Adrenal gland (tissue), 12 donors: Measurements from ENCODE around the gene EMID1. TPM values are rescaled to one million over a fixed set of nuclear protein-coding genes. Genes with fewer than 3 reads are reported as not detected.

Experiments used
- DNase-seq, 7 donors: peaks; one replicate each; pipeline ENCODE4 v3.0.0-alpha.2; 2019 to 2020
- H3K27ac ChIP-seq, 5 donors: fragments of 200-600 bp; sonication (generic) in 4 of 5; 1 replicate in 3 of 5; 2 replicates in 2 of 5; pipeline versions ENCODE4 v1.5.1 to v1.8.0; 2016 to 2020; ENCODE audit warnings: mild to moderate bottlenecking in 1 of 5
- H3K27me3 ChIP-seq: fragments of 200-600 bp; 2 replicates; pipeline ENCODE4 v1.8.0; 2021
- H3K36me3 ChIP-seq, 2 donors: fragments of 200-600 bp; replicated peaks in 1 of 2; 1 replicate in 1 of 2; 2 replicates in 1 of 2; pipeline versions ENCODE4 v1.5.1 to v1.8.0; 2018 to 2022
- H3K4me1 ChIP-seq, 2 donors: fragments of 200-600 bp; replicated peaks in 1 of 2; 1 replicate in 1 of 2; 2 replicates in 1 of 2; pipeline versions ENCODE4 v1.5.1 to v1.8.0; 2018 to 2021
- H3K4me3 ChIP-seq, 4 donors: fragments of 200-600 bp; sonication (generic) in 3 of 4; one replicate each; pipeline ENCODE4 v1.5.1; 2016 to 2018
- H3K9me3 ChIP-seq, 3 donors: fragments of 200-600 bp; sonication (generic) in 1 of 3; replicated peaks in 1 of 3; 1 replicate in 2 of 3; 2 replicates in 1 of 3; pipeline versions ENCODE4 v1.5.1 to v1.8.0; 2016 to 2021
- POLR2A ChIP-seq, 2 donors: fragments of 450-650 bp; IDR thresholded peaks; one replicate each; pipeline ENCODE4 v1.6.1; 2017; ENCODE audit warnings: antibody characterized with exemption in 2 of 2, mild to moderate bottlenecking in 2 of 2, moderate library complexity in 1 of 2
- WGBS, 4 donors: extraction: QIAGEN DNeasy Blood & Tissue Kit in 2 of 4; methylation state at CpG; one replicate each; pipeline versions ENCODE4 v1.1.5 to v1.1.7; 2013 to 2017; 5-methylcytosine and 5-hydroxymethylcytosine counted together
- intact Hi-C, 2 donors: fragments of 100-400 bp; cut with DNase I; formaldehyde crosslinking; loops; one replicate each; pipeline versions ENCODE4 v1.14.1 to v1.15.0; 2022 to 2023
- polyA plus RNA-seq, 3 donors: library from polyadenylated mRNA; stranded (reverse); fragments of 200-250 nt in 2 of 3; fragments of 350-450 nt in 1 of 3; fragmentation: Illumina TruSeq in 1 of 3; extraction: RNeasy Lipid Tissue Mini Kit (QIAGEN cat#74804) in 1 of 3; gene quantifications; one replicate each; pipeline ENCODE4 v1.2.3, GENCODE V29; 2013 to 2014
- total RNA-seq, 9 donors: library from RNA; depleted of rRNA in 4 of 9; stranded (reverse); fragments of >200 nt in 4 of 9; fragments of 120-200 nt in 1 of 9; fragmentation: NEBNext Ultra II Directional in 1 of 9; extraction: Animal tissue kit (Norgen Biotek cat#: 25700) in 1 of 9; gene quantifications; one replicate each; pipeline versions ENCODE4 v1.1.0 to v1.2.4, GENCODE V29; 2013 to 2023
- TF ChIP-seq, protein P1 (sequence below), 6 experiments: fragments of 450-650 bp in 4 of 6; fragments of 200-600 bp in 2 of 6; sonication (generic) in 1 of 6; IDR thresholded peaks; 1 replicate in 5 of 6; 2 replicates in 1 of 6; pipeline versions ENCODE4 v1.5.1 to v1.8.0; 2016 to 2021; ENCODE audit warnings: antibody characterized with exemption in 6 of 6, mild to moderate bottlenecking in 2 of 6, moderate library complexity in 1 of 6
- donor health status: healthy with polysubstance abuse.
- donor health status: Bipolar disorder and iron deficiency.
- donor health status: DM: yes; HTN: yes; CAD: no.
- donor health status: DM: no; HTN: no; CAD: no.
- donor health status: DM: no; HTN: no; CAD: no.
- donor health status: DM: yes; HTN: yes; CAD: no.

EMID1 gene
- total and polyA plus RNA-seq, 12 donors, result 2.5 to 70.9 (median 38.7) TPM

DNA sequence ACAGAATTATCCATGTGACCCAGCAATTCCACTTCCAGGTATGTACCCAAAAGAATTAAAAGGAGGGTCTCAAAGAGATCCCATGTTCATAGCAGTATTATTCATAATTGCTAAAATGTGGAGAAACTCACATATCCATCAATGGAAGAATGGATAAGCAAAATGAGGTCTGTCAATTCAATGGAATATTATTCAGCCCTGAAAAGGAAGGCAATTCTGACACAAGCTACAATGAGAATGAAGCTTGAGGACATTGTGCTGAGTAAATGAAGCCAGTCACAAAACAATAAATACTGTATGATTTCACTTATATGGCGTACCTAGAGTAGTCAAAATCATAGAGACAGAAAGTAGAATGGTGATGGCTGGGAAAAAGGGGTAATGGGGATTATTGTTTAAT lies 19.4 kb upstream of the EMID1 start:
- DNase-seq, result no peak
- 91 to 100% (median 96%) methylated on average over 1 of the region's 1 CpG for WGBS, 4 donors
- TF ChIP-seq, protein P1, sequence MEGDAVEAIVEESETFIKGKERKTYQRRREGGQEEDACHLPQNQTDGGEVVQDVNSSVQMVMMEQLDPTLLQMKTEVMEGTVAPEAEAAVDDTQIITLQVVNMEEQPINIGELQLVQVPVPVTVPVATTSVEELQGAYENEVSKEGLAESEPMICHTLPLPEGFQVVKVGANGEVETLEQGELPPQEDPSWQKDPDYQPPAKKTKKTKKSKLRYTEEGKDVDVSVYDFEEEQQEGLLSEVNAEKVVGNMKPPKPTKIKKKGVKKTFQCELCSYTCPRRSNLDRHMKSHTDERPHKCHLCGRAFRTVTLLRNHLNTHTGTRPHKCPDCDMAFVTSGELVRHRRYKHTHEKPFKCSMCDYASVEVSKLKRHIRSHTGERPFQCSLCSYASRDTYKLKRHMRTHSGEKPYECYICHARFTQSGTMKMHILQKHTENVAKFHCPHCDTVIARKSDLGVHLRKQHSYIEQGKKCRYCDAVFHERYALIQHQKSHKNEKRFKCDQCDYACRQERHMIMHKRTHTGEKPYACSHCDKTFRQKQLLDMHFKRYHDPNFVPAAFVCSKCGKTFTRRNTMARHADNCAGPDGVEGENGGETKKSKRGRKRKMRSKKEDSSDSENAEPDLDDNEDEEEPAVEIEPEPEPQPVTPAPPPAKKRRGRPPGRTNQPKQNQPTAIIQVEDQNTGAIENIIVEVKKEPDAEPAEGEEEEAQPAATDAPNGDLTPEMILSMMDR (IDR thresholded peaks at IDR 0.05), result no peak
- no peak for TF ChIP-seq POLR2A (IDR thresholded peaks at IDR 0.05)
- H3K4me1 ChIP-seq, result no peaks in the 10 kb centered on the region
- intact Hi-C loops, result no loop called here
- H3K9me3 ChIP-seq, result no peaks in the 10 kb centered on the region
- no peak overlapping the region for H3K27ac ChIP-seq
- no peaks in the 10 kb centered on the region for H3K36me3 ChIP-seq
- H3K4me3 ChIP-seq, result no peak overlapping the region
- no peaks in the 10 kb centered on the region for H3K27me3 ChIP-seq

DNA sequence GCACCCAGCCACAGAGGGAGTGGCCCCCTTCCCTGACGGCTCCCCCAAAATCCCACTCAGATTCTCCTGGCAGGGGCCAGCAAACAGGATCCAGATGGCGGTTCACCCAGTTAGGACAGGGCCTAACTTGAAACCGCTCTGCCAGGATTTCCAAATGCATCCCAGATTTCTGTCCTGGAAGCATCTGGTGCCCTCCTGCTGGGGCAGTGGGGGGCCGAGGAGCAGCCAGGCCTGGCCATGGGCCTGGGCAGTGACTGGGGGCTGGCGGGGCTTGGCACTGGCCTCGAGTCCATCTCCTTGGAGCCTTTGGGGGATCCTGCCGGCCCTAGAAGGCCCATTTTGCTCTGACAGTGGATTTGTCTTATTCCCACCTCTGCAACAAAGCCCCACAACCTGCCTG lies 17.9 kb upstream of the EMID1 start:
- Histone ChIP-seq H3K27me3 (no peaks in the 10 kb centered on the region), H3K27ac (no peak overlapping the region), H3K4me3 (no peak overlapping the region), H3K9me3 (no peaks in the 10 kb centered on the region), H3K36me3 (no peaks in the 10 kb centered on the region), H3K4me1 (no peaks in the 10 kb centered on the region)
- no peak for TF ChIP-seq POLR2A (IDR thresholded peaks at IDR 0.05)
- TF ChIP-seq, protein P1 (IDR thresholded peaks at IDR 0.05), result no peak
- intact Hi-C loops, result no loop called here
- WGBS, 4 donors, result 85 to 88% (median 87%) methylated on average over 6 to 7 of the region's 7 CpGs; no CpG with 5 or more reads in 1 of the 4 donors
- DNase-seq, result no peak

DNA sequence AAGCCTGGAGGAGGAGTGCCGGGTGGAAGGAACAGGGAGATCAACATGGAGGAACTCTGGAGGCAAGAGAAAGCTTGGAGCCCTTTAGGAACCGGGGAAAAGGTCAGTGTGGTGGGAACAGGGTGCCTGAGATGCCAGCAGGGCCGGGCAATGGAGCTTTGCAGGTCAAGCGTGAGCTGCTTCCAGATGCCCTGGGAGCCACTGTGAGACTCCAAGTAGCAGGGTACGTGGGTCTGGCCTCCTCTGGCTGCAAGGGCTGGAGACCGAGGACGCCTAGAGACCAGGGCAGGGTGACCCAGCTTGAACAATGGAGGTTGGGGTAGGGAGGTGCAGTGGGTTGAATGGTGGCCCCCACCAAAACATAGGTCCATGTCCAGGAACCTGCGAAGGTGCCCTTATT lies 15.6 kb upstream of the EMID1 start:
- no peaks in the 10 kb centered on the region for H3K4me1 ChIP-seq
- TF ChIP-seq, protein P1 (IDR thresholded peaks at IDR 0.05), result no peak
- TF ChIP-seq POLR2A (IDR thresholded peaks at IDR 0.05), result no peak
- no peaks in the 10 kb centered on the region for H3K36me3 ChIP-seq
- H3K4me3 ChIP-seq, result no peak overlapping the region
- DNase-seq, result no peak
- intact Hi-C loops, result no loop called here
- 86 to 98% (median 95%) methylated on average over 6 to 8 of the region's 8 CpGs for WGBS, 4 donors
- no peak overlapping the region for H3K27ac ChIP-seq
- H3K27me3 ChIP-seq, result no peaks in the 10 kb centered on the region
- H3K9me3 ChIP-seq, result no peaks in the 10 kb centered on the region

DNA sequence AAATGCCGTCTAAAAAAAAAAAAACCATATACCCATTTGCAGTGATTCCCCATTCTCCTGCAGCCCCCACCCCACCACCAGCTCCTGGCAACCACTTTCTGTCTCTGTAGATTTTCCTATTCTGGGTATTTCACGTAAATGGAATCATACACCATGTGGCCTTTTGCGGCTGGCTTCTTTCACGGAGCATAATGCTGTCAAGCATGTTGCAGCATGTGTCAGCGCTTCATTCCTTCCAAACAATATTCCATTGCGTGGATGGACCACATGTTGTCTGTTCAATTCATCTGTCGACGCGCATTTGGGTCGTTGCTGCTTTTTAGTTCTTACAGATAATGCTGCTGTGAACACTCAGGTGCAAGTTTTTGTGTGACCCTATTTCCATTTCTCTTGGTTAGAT lies 14.8 kb upstream of the EMID1 start:
- WGBS, 4 donors, result 89 to 99% (median 94%) methylated on average over 10 of the region's 10 CpGs
- H3K27ac ChIP-seq, result no peak overlapping the region
- no peaks in the 10 kb centered on the region for H3K4me1 ChIP-seq
- H3K27me3 ChIP-seq, result no peaks in the 10 kb centered on the region
- TF ChIP-seq, protein P1 (IDR thresholded peaks at IDR 0.05), result no peak
- TF ChIP-seq POLR2A (IDR thresholded peaks at IDR 0.05), result no peak
- H3K36me3 ChIP-seq, result no peaks in the 10 kb centered on the region
- DNase-seq, result no peak
- H3K4me3 ChIP-seq, result no peak overlapping the region
- intact Hi-C loops, result no loop called here
- no peaks in the 10 kb centered on the region for H3K9me3 ChIP-seq
